NCI-H1417 treated with DMSO at 0.1 percent for 48 hours (cell line): Measurements from ENCODE around the gene KLK11.

Source experiments
- DNase-seq: peaks from one replicate; lab custom pipeline; 2025; lab: John Stamatoyannopoulos, UW

KLK11 gene

DNA sequence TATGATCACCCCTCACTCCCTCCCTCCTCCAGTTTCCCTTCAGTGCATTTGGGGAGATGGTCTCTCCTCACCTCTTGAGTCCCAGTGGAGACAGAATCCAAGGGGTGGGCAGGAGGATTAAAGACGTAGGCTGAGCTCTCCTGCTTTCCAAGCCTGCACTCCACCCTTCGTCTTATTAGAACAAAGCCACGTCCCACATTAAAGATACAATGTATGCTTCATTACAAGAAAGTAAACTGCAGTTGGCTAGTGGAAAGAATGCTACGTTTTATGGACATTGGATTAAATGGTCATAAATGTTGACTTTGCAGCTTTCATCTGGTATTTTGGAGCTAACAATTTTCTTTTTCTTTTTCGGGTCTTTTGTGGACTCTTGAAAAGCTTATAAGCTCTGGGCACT lies 1.5 kb upstream of the KLK11 start:
- no peak for DNase-seq

DNA sequence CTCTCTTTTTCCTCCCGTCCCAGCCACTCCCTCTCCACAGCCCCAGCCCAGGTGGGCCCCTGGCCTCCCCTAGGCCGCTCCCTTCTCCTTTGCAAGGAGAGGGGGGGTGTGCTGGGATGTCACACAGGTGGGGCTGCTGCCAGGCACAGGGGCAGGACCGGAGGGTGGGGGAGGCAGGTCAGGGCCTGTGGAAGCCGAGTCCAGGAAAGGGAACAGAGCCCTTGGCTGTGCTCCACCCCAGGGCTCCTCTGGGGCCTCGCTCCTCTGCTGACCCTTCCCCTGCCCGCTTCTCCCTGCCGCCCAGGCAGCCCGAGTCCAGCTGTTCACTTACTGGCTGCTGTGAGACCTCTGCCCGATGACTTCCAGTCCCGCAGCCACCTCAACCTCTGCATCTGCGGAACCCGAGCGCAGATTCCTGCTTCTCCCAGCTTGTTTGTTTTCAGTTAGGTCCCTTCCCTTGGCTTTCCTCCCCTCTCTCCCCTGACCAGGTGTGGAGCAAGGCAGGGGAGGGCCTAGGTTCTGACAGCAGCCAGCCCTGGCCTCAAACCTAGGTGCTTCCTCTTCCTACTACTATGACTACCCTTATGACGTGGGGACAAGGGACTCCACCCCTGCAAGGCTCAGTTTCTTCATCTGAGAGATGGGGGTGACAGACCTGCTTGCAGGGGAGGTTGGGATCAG lies 850 bp upstream of the KLK11 start:
- DNase-seq = no peak

DNA sequence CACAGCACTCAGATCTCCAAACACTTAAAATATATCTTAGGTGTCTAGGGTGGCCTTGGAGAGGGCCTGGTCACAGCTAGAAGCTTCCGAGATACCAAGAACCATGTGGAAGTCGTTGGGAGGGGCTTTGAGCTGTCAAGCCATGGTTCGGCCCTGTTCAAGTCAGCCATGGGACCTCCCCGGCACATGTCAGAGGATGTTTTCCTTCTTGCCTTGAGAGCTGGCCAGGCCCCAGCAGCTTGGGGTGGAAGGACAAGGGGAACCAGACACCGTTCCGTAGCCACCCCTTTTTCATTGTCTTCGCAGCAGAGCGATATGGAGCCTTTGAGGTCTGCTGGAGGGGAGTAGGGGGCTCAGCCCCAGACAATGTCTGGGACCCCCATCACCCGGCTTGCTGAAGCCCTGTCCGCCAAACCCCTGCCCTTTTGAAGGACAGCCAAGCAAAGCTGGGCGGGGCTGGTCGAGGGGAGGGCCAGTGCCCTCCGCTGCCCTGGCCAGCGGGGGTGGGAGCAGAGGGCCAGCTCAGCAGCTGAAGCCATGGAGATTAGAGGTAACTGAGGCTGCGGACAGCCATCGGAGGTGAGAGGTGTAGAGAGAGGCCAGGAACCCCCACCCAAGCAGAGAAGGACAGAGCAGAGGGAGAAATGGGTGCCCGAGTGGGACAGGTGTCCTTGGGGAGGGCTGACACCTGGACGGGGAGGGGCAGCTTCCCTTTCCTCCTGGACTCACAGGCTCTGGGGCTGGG lies 435 bp downstream of the KLK11 start:
- DNase-seq = no peak

DNA sequence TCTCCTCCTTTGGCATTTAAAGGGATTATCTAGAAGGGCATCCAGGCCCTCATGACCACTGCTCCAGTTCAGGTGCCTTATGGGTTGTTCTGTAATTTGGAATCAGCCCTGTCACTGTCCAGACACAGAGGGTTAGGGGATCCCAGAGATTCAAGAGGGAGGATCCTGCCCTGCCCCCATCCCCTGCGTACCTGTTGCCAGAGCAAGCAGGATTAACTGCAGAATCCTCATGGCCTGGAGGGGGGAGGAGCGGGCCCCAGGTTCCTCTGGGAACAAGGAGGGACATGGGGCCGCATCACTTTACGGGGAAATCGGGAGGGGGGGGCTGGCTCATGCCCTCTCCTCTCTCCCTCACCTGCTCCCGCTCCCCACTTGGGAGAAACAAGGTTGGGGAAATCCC lies 1.0 kb downstream of the KLK11 start:
- DNase-seq = no peak

DNA sequence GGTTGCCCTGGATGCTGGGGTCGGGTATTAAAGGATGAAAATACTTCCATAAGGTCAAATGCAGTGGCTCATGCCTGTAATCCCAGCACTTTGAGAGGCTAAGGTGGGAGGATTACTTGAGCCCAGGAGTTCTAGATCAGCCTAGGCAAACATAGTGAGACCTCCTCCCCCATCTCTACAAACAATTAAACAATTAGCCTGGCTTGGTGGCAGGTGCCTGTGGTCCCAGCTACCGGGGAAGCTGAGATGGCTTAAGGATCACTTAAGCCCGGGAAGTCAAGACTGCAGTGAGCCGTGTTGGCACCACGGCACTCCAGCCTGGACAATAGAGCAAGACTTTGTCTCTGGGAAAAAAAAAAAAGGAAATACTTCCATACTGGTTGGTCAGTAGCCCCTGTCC lies 1.5 kb downstream of the KLK11 start:
- no peak for DNase-seq

DNA sequence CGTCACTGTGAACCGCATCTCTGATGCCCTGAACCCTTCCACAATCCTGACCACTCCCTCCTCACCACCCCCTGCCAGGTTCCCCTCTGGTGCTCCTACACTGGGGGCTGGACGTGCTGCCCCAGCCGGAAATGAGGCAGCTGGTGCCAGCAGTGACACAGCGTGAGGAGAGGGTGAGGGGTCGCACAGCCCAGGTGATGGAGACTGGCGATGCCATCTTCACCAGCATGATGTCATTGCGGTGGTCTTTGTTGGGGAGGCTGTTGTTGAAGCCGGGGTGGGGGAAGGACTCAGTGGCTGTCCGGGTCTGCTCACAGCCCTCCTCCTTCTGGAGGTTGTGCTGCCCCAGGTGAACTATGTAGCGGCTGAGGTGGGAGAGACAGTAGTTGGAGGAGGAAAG lies 2.5 kb downstream of the KLK11 start:
- DNase-seq = no peak

DNA sequence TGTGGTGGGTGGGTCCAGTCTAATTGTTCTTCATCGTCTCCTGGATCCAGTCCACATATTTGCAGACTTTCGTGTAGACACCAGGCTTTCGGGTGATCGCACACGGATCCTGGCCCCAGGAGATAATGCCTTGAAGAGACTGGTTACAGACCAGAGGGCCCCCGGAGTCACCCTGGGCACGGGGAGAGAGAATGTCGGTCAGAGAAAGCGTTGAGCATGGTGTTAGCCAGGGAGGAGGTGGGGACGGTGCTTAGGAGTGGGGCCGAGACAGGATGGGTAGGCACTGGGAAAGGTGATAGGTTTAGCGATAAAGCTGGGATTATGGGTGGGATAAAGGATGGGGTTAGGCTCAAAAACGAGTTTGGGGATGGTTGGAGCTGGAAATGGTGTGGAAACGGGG lies 3.9 kb downstream of the KLK11 start:
- DNase-seq = no peak

DNA sequence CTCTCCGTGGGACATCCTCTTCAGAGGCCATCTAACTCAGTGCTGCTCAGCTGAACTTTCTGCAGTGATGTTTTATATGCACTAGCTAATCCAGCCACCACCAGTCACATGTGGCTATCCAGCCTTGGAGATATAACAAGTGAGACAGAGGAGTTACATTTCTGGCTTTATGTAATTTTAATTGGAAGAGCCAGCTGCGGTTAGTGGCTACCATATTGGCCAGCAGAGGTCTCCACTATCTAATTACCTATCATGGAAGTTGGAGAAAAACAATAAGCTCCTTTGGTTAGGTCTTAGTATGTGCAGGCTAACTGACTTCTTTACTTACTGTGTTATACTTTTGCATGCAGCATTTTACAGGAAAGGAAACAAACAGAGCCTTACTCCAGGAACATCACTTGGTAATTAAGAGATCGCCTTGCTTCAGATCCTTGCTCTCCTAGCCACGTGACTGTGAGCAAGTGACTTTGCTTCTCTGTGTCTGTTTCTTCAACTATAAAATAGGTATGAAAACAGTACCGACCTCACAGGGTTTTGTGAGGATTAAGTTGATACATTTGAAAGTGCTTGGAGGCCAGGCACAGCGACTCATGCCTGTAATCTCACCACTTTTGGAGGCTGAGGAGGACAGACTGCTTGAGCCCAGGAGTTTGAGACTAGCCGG lies 5.3 kb downstream of the KLK11 start:
- no peak for DNase-seq

DNA sequence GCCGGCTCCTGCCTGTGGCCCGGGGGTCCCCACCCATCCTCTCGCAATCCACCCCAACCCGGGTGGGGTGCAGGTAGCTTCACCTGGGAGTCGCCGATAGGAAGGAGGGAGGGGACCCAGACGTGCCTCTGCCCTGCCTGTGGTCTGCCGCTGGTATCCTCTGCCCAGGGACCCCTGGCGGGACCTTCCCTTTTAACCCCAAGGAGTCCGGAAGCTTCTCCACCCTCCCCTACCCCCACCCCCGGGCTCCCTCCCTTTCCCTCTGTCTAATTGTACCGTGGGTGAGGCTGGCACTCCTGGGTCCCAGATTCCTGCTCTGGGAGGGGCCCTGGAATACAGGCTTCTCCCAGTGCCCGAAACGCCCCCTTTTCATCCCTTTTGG lies 6.9 kb downstream of the KLK11 start, which contains the start of gene KLK10:
KLK10 (minus strand) TSS at position 166 of the 382 bp plus-strand sequence. CDS start 579 bp downstream, outside the sequence.
- no peak for DNase-seq

DNA sequence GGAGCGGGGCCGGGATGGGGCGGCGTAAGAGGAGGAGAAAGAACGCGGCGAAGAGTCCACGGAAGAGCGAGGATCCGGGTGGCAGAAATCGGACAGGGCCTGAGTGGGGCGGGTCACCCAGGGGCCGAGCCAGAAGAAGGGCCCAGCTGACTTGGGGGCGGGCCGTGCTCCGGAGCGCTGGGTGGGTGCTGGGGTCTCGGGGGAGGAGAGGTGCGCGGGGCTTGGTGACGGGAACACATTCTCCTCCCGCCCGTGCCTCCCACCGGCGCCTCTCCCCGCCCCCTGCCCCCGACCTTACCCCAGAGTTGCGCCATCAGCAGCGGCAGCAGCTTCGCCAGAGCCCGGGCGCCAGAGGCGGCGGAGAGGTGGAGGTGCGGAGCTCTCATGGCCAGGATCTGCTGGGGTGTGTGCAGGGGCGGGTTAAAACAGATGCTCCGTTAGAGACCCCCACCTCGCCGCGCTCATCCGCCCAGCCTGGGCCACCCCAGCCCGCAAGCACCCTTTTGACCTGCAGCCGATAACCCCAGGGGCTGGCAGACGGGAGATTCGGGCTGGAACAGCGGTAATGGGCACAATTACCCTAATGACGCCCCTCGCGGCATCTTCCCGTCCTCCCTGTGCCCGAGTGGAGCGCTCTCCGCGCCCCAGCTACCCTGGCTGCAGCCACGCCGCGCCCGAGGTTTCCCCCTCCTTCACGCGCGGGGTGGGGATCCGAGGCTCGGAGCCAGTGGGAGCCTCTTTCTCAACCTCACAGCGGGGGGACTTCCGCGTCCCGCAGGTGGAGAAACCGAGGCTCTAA lies 7.5 kb downstream of the KLK11 start:
- DNase-seq = no peak

DNA sequence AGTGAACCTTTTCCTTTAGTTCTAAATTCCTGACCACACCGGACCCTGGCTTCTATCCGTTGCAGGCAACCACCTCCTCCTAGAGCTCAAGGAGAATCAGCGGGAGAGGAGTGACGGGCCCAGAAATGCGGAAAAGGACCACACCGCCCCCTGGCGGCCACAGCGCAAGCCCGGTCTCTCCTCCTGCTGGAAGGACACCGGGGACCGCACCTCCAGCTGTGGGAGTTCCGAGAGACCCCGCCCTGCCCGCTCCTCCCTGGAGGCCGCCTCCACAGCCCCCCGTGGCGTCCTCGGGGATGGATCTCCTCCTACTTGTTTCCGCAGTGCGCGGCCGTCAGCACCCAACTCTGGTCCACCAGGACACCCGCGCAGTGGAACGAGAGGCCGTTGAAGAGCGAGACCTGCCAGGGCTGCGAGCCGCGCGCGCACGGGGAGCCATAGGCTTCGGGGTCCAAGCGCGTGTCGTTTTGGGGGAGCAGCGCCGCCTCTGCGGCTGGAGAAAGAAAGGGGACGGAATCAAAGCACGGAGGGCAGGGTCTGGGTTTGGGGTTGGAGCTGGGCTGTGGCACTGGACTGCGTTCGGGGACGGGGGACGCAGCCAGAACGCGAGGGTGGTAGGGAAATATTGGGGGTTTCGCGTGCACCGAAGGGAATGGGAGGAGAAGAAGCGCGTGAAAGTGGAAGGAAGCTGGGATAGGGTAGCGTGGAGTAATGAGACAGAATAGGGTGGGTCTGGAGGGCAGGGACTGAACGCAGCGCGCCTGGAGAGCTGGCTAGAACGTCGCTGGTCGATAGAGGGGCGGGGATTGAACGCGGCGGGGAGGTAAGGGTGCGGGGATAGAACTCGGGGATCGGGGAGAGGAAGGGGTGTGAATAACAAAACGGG lies 9.4 kb downstream of the KLK11 start:
- no peak for DNase-seq

DNA sequence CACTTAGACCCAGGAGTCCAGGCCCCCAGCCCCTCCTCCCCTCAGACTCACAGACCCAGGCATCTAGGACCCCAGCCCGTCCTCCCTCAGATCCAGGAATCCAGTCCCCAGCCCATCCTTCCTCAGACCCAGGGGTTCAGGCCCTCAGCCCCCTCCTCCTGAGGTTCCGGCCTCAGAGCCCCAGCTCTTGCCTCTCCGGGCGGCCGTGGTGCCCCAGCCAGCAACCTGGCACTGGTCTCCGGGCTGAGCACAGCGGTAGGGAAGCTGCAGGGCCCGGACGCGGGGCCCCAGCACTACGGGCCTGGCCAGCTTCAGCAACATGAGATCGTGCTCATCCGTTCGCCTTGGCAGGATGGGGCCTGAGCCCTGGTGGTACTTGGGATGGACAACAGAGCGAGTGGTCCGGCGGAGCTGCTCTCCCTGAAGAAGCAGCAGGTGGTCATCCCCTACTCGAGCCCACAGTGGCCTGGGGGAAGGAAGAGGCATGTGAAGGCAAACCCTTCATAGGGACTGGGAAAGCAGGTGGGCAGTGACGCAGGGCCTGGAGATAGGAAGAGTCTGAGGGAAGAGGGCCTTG lies 10.6 kb downstream of the KLK11 start:
- no peak for DNase-seq

DNA sequence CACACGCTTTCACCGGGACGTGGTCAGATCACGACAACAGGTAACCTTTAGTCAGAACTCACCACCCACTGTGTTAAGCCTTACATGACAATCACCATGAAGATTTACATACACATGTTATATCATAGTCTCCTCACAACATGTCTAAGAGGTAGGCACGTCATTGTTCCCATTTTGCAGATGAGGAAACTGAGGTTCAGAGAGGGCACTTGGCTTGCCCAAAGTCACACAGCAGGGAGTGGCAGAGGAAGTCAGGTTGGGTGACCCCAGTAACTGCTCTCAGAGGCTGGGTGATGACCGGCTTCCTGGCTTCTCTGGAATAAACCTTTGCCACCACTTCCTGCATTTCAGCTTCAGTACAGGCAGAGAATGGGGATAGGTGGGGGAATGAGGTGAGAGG lies 12.2 kb downstream of the KLK11 start:
- no peak for DNase-seq

DNA sequence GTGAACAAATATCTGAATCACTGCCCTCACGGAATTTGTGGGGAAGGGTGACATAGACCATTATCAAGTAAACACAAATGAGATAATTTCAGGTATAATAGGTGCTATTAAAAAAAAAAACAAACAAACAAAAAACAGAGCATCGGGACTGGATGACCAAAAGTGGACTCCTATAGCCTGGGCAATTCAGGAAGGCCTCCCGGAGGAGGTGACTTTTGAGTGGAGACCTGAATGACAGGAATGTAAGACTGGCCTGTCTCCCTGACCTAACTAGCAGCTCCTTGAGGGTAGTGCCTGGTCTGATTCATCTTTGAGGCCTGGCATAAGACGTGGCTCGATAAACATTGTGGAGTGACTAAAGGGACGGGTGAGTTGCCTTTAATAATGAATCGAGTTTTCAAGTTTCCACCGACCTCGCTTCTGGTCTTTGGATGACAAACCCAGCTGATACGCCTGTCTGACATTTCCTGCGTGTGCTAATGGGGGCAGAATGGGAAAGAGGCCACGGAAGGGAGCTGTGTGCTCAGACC lies 13.7 kb downstream of the KLK11 start:
- no peak for DNase-seq

DNA sequence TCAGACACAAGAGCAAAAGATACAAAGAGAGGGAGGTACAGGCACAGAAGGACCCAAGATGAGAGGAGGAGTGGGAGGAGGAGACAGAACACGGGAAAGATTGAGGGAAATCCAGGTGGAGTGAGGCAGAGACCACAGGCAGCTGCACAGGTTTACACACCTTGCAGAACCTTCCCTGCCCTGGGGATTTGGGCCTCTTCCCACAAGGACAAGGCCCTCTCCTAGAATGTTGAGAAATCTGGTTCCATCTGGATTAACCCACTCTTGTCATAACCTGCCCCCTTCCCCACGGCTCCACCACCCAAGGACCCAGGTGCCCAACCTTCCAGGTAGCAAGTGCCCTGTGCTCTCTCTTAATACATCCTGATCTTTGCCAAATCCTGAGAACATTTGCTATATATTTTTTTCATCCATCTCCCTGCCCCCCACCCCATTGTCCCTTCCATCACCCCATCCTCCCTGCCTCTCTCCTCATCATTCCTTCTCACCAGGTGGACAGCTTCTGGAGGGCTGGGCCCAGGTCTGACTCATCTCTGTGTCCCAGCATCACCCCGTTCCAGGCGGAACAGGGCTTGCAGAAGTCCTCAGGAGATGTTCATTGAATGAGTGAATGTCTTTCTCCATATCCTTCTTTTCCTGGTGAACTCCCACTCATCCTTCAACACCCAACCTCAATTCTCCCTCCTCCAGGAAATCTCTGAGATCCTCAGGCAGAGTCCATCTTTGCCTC lies 16.2 kb downstream of the KLK11 start:
- no peak for DNase-seq

DNA sequence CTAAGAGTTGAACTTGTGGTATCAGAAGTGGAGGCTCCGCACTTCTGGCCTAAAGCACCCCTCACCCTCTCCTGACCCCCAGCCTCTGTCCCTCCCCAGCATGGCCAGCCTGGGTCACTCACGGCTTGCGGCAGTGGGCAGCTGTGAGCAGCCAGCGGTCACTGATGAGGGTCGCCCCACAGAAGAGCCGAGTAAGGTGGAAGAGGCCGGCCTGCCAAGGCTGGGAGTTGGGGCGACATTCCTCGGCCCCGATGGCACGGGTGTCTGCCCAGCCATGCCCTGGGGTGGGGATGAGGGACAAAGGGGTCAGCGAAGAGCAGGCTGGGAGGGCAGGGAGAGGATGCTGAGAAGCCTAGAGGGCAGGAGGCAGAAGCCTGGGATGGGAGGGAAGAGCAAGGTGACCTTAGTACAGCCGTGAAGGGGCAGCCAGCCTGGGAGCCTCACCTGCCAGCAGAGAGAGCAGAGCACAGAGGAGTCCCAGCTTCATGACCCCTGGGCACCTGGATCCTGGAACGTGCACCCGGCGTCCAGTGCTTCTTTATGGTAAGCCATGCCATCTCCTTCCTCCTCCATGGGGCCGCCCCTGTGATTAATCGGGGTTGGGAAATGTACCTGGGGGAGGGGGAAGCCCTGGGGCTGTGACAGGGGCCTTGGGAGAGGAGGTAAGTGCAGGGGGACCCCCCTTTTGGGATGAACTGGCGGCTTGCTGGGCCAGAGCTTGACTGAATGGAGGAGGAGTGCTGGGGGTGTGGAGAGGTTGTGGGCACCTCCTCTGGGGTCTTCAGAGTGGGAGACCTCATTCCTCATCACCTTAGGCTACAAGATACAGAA lies 17.1 kb downstream of the KLK11 start:
- DNase-seq = no peak

DNA sequence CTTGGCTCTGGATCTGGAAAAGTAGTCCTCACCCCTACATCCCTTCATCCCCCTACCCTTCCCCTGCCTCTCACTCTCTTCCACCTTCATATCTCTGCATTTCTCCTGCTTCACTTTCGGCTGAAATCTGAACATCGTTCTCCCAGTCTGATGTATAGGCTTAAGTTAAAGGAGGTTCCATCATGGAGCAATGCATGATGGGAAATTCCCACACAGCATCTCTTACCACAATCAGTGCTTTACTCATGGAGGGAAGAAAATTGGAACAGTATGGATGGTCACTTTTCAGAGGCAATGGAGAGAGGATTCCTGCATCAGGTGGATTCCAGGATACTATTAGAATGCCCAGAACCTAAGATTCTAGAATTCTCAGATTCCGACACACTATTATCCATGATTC lies 18.9 kb downstream of the KLK11 start:
- no peak for DNase-seq

DNA sequence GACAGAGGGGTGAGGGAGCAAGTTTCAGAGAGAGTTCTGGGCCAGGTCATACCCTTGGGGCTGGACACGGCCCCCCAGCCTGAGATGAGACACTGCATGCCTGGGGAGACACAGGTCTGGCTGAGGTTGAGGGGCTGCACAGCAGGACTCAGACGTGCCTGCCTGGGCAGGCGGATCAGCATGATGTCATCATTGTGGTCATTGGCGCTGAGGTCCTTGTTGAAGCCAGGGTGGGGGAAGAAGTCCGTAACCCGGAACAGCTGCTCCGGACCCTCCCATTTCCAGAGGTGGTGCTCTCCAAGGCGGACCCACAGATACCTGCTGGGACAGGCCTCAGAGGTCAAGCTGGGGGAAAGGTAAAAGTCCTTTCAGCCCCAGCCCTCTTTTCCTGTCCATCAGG lies 20.0 kb downstream of the KLK11 start:
- no peak for DNase-seq

DNA sequence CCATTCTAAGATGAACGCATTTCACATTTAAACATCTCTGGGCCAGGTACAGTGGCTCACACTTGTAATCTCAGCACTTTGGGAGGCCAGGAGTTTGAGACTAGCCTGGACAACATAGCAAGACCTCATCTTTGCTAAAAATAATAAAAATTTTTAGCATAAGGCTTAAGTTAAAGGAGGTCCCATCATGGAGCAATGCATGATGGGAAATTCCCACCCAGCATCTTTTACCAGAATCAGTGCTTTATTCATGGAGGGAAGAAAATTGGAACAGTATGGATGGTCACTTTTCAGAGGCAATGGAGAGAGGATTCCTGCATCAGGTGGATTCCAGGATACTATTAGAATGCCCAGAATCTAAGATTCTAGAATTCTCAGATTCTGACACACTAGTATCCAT lies 21.2 kb downstream of the KLK11 start:
- DNase-seq = no peak
